ENCODE results near the gene PLEKHA7. TPM values are rescaled to one million over a fixed set of nuclear protein-coding genes. Genes with fewer than 3 reads are reported as not detected.

PLEKHA7 gene
- total RNA-seq, 4 donors from 2014 or later, result 14.7 to 33.5 (median 16.7) TPM

GRCh38 chr11:16770016-16770415 is 244.2 kb downstream of the PLEKHA7 start:
- TF ChIP-seq CTCF (IDR thresholded peaks at IDR 0.05; ENCODE audit: low read depth), result no peak

DNA sequence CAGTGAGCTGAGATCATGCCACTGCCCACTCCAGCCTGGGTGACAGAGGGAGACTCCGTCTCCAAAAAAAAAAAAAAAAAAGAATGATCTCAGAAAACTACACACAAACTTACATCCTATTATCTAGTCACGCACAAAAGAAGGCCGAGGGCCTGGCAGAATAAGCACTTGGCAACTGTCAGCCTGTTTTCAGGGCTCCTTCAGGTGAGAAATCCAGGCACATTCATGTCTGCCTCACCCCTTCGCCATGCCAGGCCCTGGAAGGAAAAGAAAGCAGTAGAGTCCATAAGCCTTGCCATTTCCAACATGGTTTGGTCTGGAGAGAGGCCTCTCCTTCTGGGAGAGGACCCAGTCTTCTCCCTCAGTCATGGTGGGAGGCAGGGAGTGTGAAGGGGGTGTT is 244.8 kb downstream of the PLEKHA7 start:
- no peak for TF ChIP-seq CTCF (IDR thresholded peaks at IDR 0.05; ENCODE audit: low read depth)

DNA sequence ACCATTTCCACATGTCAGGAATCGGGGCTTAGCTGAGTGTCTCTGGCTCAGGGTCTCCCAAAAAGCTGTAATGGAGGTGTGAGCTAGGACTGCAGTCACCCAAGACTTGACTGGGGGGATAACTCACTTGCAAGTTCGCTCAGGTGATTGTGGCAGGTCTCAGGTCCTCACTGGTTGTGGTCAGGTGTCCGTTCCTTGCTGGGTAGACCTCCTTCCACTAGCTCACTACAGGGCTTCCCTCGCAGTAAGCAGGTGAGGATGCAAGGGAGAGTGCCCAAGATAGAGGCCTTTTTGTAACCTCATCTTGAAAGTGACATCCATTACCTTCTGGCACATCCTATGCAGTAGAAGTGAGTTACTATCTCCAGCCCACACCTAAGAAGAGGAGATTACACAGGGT is 246.3 kb downstream of the PLEKHA7 start:
- no peak for TF ChIP-seq CTCF (IDR thresholded peaks at IDR 0.05; ENCODE audit: low read depth)

GRCh38 chr11:16767137-16767536 is 247.1 kb downstream of the PLEKHA7 start:
- no peak for TF ChIP-seq CTCF (IDR thresholded peaks at IDR 0.05; ENCODE audit: low read depth)

DNA sequence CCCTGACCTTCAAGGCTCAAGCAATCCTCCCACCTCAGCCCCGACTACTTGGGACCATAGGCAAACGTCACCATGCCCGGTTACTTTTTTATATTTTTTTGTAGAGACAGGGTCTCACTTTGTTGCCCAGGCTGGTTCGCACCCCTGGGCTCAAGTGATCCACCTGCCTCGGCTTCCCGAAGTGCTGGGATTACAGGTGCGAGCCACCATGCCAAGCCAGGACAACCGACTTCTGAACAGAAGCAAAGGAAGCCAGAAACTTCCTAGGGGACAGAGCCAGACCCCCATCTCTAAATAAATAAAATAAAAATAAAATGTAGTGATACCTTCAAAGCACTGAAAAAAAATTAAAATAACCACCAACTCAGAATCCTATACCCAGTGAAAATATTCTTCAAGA is 249.3 kb downstream of the PLEKHA7 start:
- no peak for TF ChIP-seq CTCF (IDR thresholded peaks at IDR 0.05; ENCODE audit: low read depth)

DNA sequence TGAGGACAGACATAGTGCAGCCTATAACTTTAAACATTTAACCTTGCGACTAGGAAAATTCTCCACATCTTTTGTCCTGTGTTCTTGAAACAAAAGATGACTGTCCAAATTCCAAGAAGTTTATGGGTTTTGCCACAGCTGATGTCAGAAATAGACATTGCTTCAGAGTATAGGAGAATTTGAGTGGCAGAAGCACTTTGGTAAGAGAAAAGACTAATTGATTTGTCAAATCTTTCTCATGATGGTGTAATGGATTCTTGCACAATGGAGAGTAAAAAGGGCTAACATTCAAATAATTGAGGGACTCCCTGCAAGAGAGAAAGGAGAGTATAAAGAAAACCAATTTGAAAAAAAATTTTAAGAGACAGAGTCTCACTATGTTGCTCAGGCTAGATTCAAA is 250.5 kb downstream of the PLEKHA7 start:
- TF ChIP-seq CTCF (IDR thresholded peaks at IDR 0.05; ENCODE audit: low read depth), result no peak

GRCh38 chr11:16759857-16760508 is 254.2 kb downstream of the PLEKHA7 start:
- TF ChIP-seq CTCF (IDR thresholded peaks at IDR 0.05; ENCODE audit: low read depth), result no peak

Data from subcutaneous adipose tissue (tissue), 4 donors.